PC-3 (cell line): ENCODE measurements around the gene KMT2C. TPM values are rescaled to one million over a fixed set of nuclear protein-coding genes. Genes with fewer than 3 reads are reported as not detected.

Experiments
- ATAC-seq: fragments of 200-7000 bp; cut with Tn5 transposase; 2 replicates; pipeline ENCODE4 v1.9.1; 2020; ENCODE audit warnings: mild to moderate bottlenecking, moderate library complexity
- BruUV-seq: library from RNA; stranded (reverse); fragments of 400-500 nt; replicated peaks from 2 replicates; lab custom pipeline; 2021; lab: Mats Ljungman, UMichigan
- CTCF ChIA-PET: fragments of 300-600 bp; sonication (Branson Sonifier 250); formaldehyde crosslinking; loops from one replicate; lab custom pipeline; 2022; ENCODE audit warnings: antibody characterized with exemption; lab: Charles Lee
- POLR2A ChIA-PET: fragments of 300-600 bp; sonication (Branson Sonifier 250); formaldehyde crosslinking; loops from one replicate; lab custom pipeline; 2022; ENCODE audit warnings: antibody characterized with exemption; ENCODE audit not compliant: unreplicated experiment; lab: Charles Lee
- DNase-seq: peaks from one replicate; pipeline ENCODE4 v3.0.0-alpha.2; 2015
- H2AFZ ChIP-seq: fragments of 300-600 bp; sonication (generic); 2 replicates; pipeline ENCODE4 v1.6.0; 2016; ENCODE audit warnings: antibody characterized with exemption, low read length
- H3F3A ChIP-seq: fragments of 300-600 bp; sonication (generic); one replicate; pipeline ENCODE4 v1.6.0; 2017; ENCODE audit warnings: antibody characterized with exemption, low read length, control low read depth, mild to moderate bottlenecking; ENCODE audit not compliant: unreplicated experiment
- H3K27ac ChIP-seq: fragments of 300-600 bp; sonication (generic); 2 replicates; pipeline ENCODE4 v1.5.1; 2016; ENCODE audit warnings: mild to moderate bottlenecking, low read length
- H3K27me3 ChIP-seq: fragments of 300-600 bp; sonication (generic); 2 replicates; pipeline ENCODE4 v1.6.1; 2016; ENCODE audit warnings: low read length, mixed read lengths
- H3K36me3 ChIP-seq: fragments of 300-600 bp; sonication (generic); 2 replicates; pipeline ENCODE4 v1.6.1; 2016; ENCODE audit warnings: low read depth, mixed run types, low read length, mixed read lengths
- H3K4me1 ChIP-seq: fragments of 300-600 bp; sonication (generic); 2 replicates; pipeline ENCODE4 v1.5.1; 2016; ENCODE audit warnings: low read length; ENCODE audit not compliant: insufficient read depth
- H3K4me2 ChIP-seq: fragments of 300-600 bp; sonication (generic); 2 replicates; pipeline ENCODE4 v1.6.0; 2016; ENCODE audit warnings: low read length
- H3K4me3 ChIP-seq: fragments of 300-600 bp; sonication (generic); 2 replicates; pipeline ENCODE4 v1.5.1; 2016; ENCODE audit warnings: mild to moderate bottlenecking, low read length, mixed read lengths
- H3K79me2 ChIP-seq: fragments of 300-600 bp; sonication (generic); 2 replicates; pipeline ENCODE4 v1.6.1; 2017; ENCODE audit warnings: low read length, mixed read lengths
- H3K9ac ChIP-seq: fragments of 300-600 bp; sonication (generic); 2 replicates; pipeline ENCODE4 v1.6.0; 2016; ENCODE audit warnings: mild to moderate bottlenecking, low read length
- H3K9me2 ChIP-seq: fragments of 300-600 bp; sonication (generic); replicated peaks from 2 replicates; pipeline ENCODE4 v1.6.1; 2016; ENCODE audit warnings: mixed run types, low read length, mixed read lengths
- H3K9me3 ChIP-seq: fragments of 300-600 bp; sonication (generic); 2 replicates; pipeline ENCODE4 v1.6.1; 2016; ENCODE audit warnings: low read length, mixed read lengths
- H4K20me1 ChIP-seq: fragments of 300-600 bp; sonication (generic); 2 replicates; pipeline ENCODE4 v1.6.1; 2016; ENCODE audit warnings: low read length, mixed read lengths
- EZH2 ChIP-seq: fragments of 300-600 bp; sonication (generic); IDR thresholded peaks from one replicate; pipeline ENCODE4 v1.6.1; 2017; ENCODE audit warnings: antibody characterized with exemption, mild to moderate bottlenecking, low read length; ENCODE audit not compliant: unreplicated experiment
- EZH2phosphoT487 ChIP-seq: fragments of 300-600 bp; sonication (generic); IDR thresholded peaks from 2 replicates; pipeline ENCODE4 v1.6.1; 2018; ENCODE audit warnings: mild to moderate bottlenecking, antibody characterized with exemption, low read length, borderline replicate concordance
- intact Hi-C: fragments of 100-400 bp; cut with micrococcal nuclease; formaldehyde crosslinking; loops from 2 replicates; pipeline ENCODE4 v1.9.0; 2023
- total RNA-seq: library from RNA; depleted of rRNA; stranded (reverse); fragments of >200 nt; gene quantifications from 2 replicates; pipeline ENCODE4 v1.2.3, GENCODE V29; 2014
- TF ChIP-seq, protein P1 (sequence below): fragments of 300-600 bp; sonication (generic); conservative IDR thresholded peaks from 2 replicates; pipeline ENCODE4 v1.5.1; 2017; ENCODE audit warnings: antibody characterized with exemption, low read depth, mild to moderate bottlenecking, low read length

Gene KMT2C
- total RNA-seq, 1 experiment from 2014 or later, result 15.3 TPM

DNA sequence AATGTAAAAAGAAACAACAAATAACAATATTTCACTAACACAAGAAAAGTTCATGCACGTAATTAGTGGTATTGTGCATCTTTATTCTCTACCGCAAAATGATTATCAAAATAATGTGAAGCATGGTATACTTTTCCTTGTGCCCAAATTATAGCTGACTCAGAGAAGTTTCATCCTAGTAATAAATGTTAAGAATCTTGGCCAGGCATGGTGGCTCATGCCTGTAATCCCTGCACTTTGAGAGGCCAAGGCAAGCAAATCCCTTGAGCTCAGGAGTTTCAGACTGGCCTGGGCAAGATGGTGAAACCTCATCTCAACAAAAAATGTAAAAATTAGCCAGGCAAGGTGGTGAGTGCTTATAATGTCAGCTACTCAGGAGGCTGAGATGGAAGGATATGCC lies 105.0 kb downstream of the KMT2C start:
- no peak for ATAC-seq
- no peaks in the 10 kb centered on the region for H3K9me2 ChIP-seq
- no TSS peak for BruUV-seq
- H3K4me1 ChIP-seq, result no peaks in the 10 kb centered on the region
- no peak overlapping the region for H3K9ac ChIP-seq
- H3K36me3 ChIP-seq, result no peaks in the 10 kb centered on the region
- H3K27me3 ChIP-seq, result no peaks in the 10 kb centered on the region
- TF ChIP-seq, protein P1, sequence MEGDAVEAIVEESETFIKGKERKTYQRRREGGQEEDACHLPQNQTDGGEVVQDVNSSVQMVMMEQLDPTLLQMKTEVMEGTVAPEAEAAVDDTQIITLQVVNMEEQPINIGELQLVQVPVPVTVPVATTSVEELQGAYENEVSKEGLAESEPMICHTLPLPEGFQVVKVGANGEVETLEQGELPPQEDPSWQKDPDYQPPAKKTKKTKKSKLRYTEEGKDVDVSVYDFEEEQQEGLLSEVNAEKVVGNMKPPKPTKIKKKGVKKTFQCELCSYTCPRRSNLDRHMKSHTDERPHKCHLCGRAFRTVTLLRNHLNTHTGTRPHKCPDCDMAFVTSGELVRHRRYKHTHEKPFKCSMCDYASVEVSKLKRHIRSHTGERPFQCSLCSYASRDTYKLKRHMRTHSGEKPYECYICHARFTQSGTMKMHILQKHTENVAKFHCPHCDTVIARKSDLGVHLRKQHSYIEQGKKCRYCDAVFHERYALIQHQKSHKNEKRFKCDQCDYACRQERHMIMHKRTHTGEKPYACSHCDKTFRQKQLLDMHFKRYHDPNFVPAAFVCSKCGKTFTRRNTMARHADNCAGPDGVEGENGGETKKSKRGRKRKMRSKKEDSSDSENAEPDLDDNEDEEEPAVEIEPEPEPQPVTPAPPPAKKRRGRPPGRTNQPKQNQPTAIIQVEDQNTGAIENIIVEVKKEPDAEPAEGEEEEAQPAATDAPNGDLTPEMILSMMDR, result no peak
- TF ChIP-seq EZH2 (no peak), EZH2phosphoT487 (no peak)
- ChIA-PET POLR2A (no interaction called here), CTCF (no interaction called here)
- intact Hi-C loops, result no loop called here
- H3K27ac ChIP-seq, result no peak overlapping the region
- no peak overlapping the region for H2AFZ ChIP-seq
- no peaks in the 10 kb centered on the region for H4K20me1 ChIP-seq
- no peaks in the 10 kb centered on the region for H3K9me3 ChIP-seq
- no peak overlapping the region for H3K4me3 ChIP-seq
- H3K4me2 ChIP-seq, result no peak overlapping the region
- no peak for DNase-seq
- no peaks in the 10 kb centered on the region for H3F3A ChIP-seq
- H3K79me2 ChIP-seq, result peaks cover 24% of the 10 kb centered on the region

DNA sequence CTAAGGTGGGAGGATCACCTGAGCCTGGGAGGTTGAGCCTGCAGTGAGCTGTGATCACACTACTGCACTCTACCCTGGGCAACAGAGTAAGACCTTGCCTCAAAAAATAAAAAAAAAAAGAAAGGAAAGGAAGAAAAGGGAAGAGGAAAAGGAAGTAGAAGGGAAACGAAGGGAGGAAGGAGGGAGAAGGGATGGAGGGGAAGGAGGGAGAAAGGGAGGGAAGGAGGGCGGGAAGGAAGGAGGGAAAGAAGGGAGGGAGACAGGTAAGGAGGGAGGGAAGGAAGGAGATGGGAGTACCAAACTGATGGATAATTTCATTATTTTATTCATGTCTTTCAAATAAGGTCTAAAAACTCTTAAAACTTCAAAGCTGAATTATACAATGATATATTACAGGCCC lies 106.3 kb downstream of the KMT2C start:
- no peak for ATAC-seq
- H3K27me3 ChIP-seq, result no peaks in the 10 kb centered on the region
- no peak overlapping the region for H3K4me3 ChIP-seq
- H3K4me2 ChIP-seq, result no peak overlapping the region
- H3F3A ChIP-seq, result no peaks in the 10 kb centered on the region
- H3K9ac ChIP-seq, result no peak overlapping the region
- no peaks in the 10 kb centered on the region for H4K20me1 ChIP-seq
- ChIA-PET POLR2A (no interaction called here), CTCF (no interaction called here)
- H2AFZ ChIP-seq, result no peak overlapping the region
- no peak for DNase-seq
- H3K79me2 ChIP-seq, result peaks cover 15% of the 10 kb centered on the region
- H3K27ac ChIP-seq, result no peak overlapping the region
- no TSS peak for BruUV-seq
- no peaks in the 10 kb centered on the region for H3K4me1 ChIP-seq
- H3K9me2 ChIP-seq, result no peaks in the 10 kb centered on the region
- H3K36me3 ChIP-seq, result no peaks in the 10 kb centered on the region
- intact Hi-C loops, result no loop called here
- TF ChIP-seq, protein P1, result no peak
- TF ChIP-seq EZH2phosphoT487 (no peak), EZH2 (no peak)
- H3K9me3 ChIP-seq, result no peaks in the 10 kb centered on the region

DNA sequence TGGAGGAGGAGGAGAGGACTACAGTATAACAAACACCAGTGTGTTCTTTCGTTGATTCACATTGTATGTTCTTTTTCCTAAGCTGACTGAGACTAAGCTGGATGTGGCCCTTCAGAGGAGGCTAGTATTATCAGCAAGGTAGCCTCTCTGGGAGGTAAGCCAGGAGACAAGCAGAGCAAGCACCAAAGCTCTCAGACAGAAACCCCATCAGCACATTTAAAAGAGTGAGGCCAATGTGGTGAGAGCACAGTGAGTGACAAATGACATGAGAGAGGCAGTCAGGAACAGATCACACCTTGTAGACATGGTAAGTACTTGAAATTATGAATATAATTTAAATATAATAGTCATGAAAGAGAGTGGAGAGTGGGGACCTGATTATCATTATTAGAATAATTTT lies 107.6 kb downstream of the KMT2C start:
- TF ChIP-seq, protein P1, result no peak
- TF ChIP-seq EZH2phosphoT487, result no peak
- TF ChIP-seq EZH2, result no peak
- H3K9me3 ChIP-seq, result no peaks in the 10 kb centered on the region
- BruUV-seq, result no TSS peak
- H3K9ac ChIP-seq, result no peak overlapping the region
- no peak overlapping the region for H3K4me2 ChIP-seq
- ChIA-PET CTCF (no interaction called here), POLR2A (no interaction called here)
- ATAC-seq, result no peak
- no peaks in the 10 kb centered on the region for H3K27me3 ChIP-seq
- H2AFZ ChIP-seq, result no peak overlapping the region
- DNase-seq, result no peak
- intact Hi-C loops, result no loop called here
- H3K27ac ChIP-seq, result no peak overlapping the region
- no peaks in the 10 kb centered on the region for H3K9me2 ChIP-seq
- no peaks in the 10 kb centered on the region for H4K20me1 ChIP-seq
- H3K79me2 ChIP-seq, result peaks cover 12% of the 10 kb centered on the region
- no peaks in the 10 kb centered on the region for H3K4me1 ChIP-seq
- no peaks in the 10 kb centered on the region for H3F3A ChIP-seq
- H3K4me3 ChIP-seq, result no peak overlapping the region
- no peaks in the 10 kb centered on the region for H3K36me3 ChIP-seq
